Measurements from ENCODE around the gene NDUFB8. TPM values are rescaled to one million over a fixed set of nuclear protein-coding genes. Genes with fewer than 3 reads are reported as not detected.
"Not testable (repeated sequence)": the region's sequence is repeated elsewhere in the genome, so short reads cannot be mapped to it uniquely, and the experiment has no call there.

The NDUFB8 gene
- total RNA-seq = 154 and 167 TPM in 2 replicates
- 160 and 177 TPM in 2 replicates for polyA plus RNA-seq
- polyA plus RNA-seq (2012) = 261 and 287 TPM in 2 replicates
- 96.7 and 160 TPM in 2 replicates for polyA minus RNA-seq (ENCODE audit: low replicate concordance)

DNA sequence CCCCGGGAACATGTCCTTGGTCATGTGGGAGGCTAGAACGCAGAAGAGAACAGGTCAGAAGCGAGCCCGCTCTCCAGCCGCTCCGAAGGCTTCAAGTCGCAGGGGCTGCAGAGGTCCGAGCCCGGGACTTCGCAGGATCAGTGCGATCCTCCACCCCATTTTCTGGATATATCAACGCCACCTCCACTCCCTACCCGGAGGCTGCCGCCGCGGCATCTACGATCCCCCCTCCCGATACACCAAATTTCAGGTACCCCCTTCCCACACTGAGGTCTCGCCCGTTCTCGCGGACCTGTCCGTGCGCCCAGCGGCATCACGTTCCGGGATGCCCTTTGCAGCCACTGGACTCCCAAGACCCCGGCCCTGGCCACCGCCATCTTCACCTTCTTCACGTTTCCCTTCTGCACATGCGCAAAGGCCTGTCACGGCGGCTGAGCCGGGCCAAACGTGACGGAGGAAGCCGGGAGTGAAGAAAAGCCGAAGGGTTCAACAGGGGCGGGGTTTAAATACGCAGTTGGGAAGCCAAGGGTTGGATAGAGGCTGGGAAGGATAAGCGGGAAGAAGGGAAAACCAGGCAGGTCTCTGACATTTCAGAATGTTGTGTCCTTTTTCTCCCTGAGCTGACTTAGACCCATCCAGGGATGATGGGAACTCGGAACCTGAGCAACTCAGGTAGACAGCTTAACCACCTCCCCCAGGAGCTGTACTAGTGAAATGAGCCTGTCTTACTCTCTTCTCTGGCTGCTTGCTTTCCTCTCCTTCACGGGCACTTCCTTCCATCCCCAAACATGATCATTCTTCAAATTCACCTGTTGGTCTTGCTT is at the start of gene NDUFB8:
Gene NDUFB8, minus strand, starts transcription at position 397 of the 824 bp plus-strand sequence. Its CDS starts 20 bp downstream, at position 377.
- H3K79me2 ChIP-seq (ENCODE audit: control insufficient read depth, insufficient read depth, low read length) = peaks cover 16% of the 10 kb centered on the region
- H3K4me3 ChIP-seq (replicated peaks in 1 of 4; ENCODE audit: control extremely low read depth in 1 of 4, insufficient read depth in 1 of 4, low read depth in 3 of 4, low read length in 4 of 4) = peak within 1 kb of the TSS; percentile 92 to 99 (median 96)
- peaks cover 4% of the 10 kb centered on the region for H3K4me1 ChIP-seq (ENCODE audit: control insufficient read depth, extremely low read depth, insufficient read depth, low read length)
- peak within 1 kb of the TSS; percentile 82 for H3K4me2 ChIP-seq (ENCODE audit: extremely low read depth, insufficient read depth, low read length)
- DNase-seq (ENCODE audit: low read depth in 2 of 2) = peak; percentile 67 to 84
- peak within 1 kb of the TSS; percentile 89 for H3K9ac ChIP-seq (ENCODE audit: insufficient read depth, low read length)
- no peaks in the 10 kb centered on the region for H3K27me3 ChIP-seq (ENCODE audit: control insufficient read depth, insufficient read depth, low read length)
- no peaks in the 10 kb centered on the region for H4K20me1 ChIP-seq (ENCODE audit: control insufficient read depth, extremely low read depth, insufficient read depth, low read length)
- TF ChIP-seq, protein P1, sequence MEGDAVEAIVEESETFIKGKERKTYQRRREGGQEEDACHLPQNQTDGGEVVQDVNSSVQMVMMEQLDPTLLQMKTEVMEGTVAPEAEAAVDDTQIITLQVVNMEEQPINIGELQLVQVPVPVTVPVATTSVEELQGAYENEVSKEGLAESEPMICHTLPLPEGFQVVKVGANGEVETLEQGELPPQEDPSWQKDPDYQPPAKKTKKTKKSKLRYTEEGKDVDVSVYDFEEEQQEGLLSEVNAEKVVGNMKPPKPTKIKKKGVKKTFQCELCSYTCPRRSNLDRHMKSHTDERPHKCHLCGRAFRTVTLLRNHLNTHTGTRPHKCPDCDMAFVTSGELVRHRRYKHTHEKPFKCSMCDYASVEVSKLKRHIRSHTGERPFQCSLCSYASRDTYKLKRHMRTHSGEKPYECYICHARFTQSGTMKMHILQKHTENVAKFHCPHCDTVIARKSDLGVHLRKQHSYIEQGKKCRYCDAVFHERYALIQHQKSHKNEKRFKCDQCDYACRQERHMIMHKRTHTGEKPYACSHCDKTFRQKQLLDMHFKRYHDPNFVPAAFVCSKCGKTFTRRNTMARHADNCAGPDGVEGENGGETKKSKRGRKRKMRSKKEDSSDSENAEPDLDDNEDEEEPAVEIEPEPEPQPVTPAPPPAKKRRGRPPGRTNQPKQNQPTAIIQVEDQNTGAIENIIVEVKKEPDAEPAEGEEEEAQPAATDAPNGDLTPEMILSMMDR (conservative IDR thresholded peaks at IDR 0.05 in 1 of 2, IDR thresholded peaks at IDR 0.05 in 1 of 2; ENCODE audit: low read depth in 1 of 2, low read length in 2 of 2) = no peak
- TF ChIP-seq EZH2 (IDR thresholded peaks at IDR 0.05; ENCODE audit: low read length, missing control alignments) = no peak
- peaks cover 6% of the 10 kb centered on the region for H3K36me3 ChIP-seq (ENCODE audit: control insufficient read depth, insufficient read depth, low read length)
- H3K27ac ChIP-seq (ENCODE audit: insufficient read depth, low read length) = peak within 1 kb of the TSS; percentile 89
- peak within 1 kb of the TSS; percentile 99 for H2AFZ ChIP-seq (ENCODE audit: low read length)
- H3K9me3 ChIP-seq (ENCODE audit: control insufficient read depth, insufficient read depth, low read depth, low read length) = no peaks in the 10 kb centered on the region

DNA sequence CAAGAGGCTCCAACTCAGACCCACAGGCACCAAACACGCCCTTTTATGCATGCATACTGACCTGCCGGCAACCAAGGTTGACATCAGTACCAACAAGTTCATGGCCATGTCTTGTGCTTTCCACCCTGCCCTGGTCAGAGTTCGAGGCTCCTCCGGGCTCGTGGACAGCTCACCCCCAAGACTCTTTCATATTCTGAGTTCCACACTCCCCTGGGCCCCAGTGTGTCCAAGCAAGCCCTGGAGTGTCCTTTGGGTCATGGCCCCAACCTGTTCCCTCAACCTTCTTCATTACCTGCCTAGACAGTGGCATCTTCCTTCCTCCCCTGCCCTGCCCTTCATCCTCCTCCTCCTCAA is 46.6 kb upstream of the NDUFB8 start:
- H3K36me3 ChIP-seq (ENCODE audit: control insufficient read depth, insufficient read depth, low read length) = no peaks in the 10 kb centered on the region
- no peaks in the 10 kb centered on the region for H3K4me1 ChIP-seq (ENCODE audit: control insufficient read depth, extremely low read depth, insufficient read depth, low read length)
- H3K27me3 ChIP-seq (ENCODE audit: control insufficient read depth, insufficient read depth, low read length) = peaks cover 16% of the 10 kb centered on the region
- H3K27ac ChIP-seq (ENCODE audit: insufficient read depth, low read length) = no peak overlapping the region
- no peaks in the 10 kb centered on the region for H4K20me1 ChIP-seq (ENCODE audit: control insufficient read depth, extremely low read depth, insufficient read depth, low read length)
- no peak overlapping the region for H2AFZ ChIP-seq (ENCODE audit: low read length)
- no peak overlapping the region for H3K4me3 ChIP-seq (replicated peaks in 1 of 4; ENCODE audit: control extremely low read depth in 1 of 4, insufficient read depth in 1 of 4, low read depth in 3 of 4, low read length in 4 of 4)
- no peak for DNase-seq (ENCODE audit: low read depth in 2 of 2)
- H3K4me2 ChIP-seq (ENCODE audit: extremely low read depth, insufficient read depth, low read length) = no peak overlapping the region
- no peak for TF ChIP-seq EZH2 (IDR thresholded peaks at IDR 0.05; ENCODE audit: low read length, missing control alignments)
- TF ChIP-seq, protein P1 (conservative IDR thresholded peaks at IDR 0.05 in 1 of 2, IDR thresholded peaks at IDR 0.05 in 1 of 2; ENCODE audit: low read depth in 1 of 2, low read length in 2 of 2) = no peak
- H3K79me2 ChIP-seq (ENCODE audit: control insufficient read depth, insufficient read depth, low read length) = no peaks in the 10 kb centered on the region
- H3K9ac ChIP-seq (ENCODE audit: insufficient read depth, low read length) = no peak overlapping the region
- no peaks in the 10 kb centered on the region for H3K9me3 ChIP-seq (ENCODE audit: control insufficient read depth, insufficient read depth, low read depth, low read length)

DNA sequence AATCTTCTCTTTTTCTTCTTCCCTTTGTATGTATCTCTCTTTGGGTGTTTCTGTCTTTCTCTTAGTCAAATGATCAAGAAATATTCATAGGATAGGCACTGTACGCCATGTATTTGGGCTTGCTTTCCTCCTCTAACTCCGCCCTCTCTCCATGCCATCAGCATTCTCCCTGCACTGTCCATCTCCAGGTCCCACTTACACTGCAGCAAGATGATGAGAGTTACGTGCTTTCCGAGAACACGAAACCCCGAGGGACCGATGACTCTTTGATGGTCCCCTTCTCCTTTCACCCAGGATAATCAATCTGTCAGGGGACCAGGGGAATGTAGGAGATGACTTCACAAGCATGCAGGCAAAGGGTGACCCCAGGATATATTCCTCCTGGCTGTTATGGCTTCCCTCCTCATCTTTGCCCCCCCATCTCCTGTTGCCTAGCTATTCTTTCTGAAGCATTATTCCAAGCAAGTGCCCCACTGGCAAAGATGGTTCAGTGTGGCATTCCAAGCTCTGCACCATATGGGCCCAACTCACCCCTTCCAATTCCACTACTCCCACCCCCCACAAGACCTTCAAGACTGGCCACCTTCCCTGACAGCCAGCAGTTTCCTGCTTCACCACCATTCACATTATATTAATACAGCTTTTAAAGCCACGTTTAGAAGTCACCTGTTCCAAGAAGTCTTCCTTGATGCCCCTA is 46.1 kb upstream of the NDUFB8 start:
- no peaks in the 10 kb centered on the region for H3K9me3 ChIP-seq (ENCODE audit: control insufficient read depth, insufficient read depth, low read depth, low read length)
- no peak overlapping the region for H3K4me3 ChIP-seq (replicated peaks in 1 of 4; ENCODE audit: control extremely low read depth in 1 of 4, insufficient read depth in 1 of 4, low read depth in 3 of 4, low read length in 4 of 4)
- H3K36me3 ChIP-seq (ENCODE audit: control insufficient read depth, insufficient read depth, low read length) = no peaks in the 10 kb centered on the region
- peaks cover 19% of the 10 kb centered on the region for H3K27me3 ChIP-seq (ENCODE audit: control insufficient read depth, insufficient read depth, low read length)
- H3K79me2 ChIP-seq (ENCODE audit: control insufficient read depth, insufficient read depth, low read length) = no peaks in the 10 kb centered on the region
- H3K4me2 ChIP-seq (ENCODE audit: extremely low read depth, insufficient read depth, low read length) = no peak overlapping the region
- DNase-seq (ENCODE audit: low read depth in 2 of 2) = no peak
- no peak overlapping the region for H3K9ac ChIP-seq (ENCODE audit: insufficient read depth, low read length)
- no peak overlapping the region for H2AFZ ChIP-seq (ENCODE audit: low read length)
- no peak for TF ChIP-seq EZH2 (IDR thresholded peaks at IDR 0.05; ENCODE audit: low read length, missing control alignments)
- TF ChIP-seq, protein P1 (conservative IDR thresholded peaks at IDR 0.05 in 1 of 2, IDR thresholded peaks at IDR 0.05 in 1 of 2; ENCODE audit: low read depth in 1 of 2, low read length in 2 of 2) = no peak
- H3K4me1 ChIP-seq (ENCODE audit: control insufficient read depth, extremely low read depth, insufficient read depth, low read length) = no peaks in the 10 kb centered on the region
- no peaks in the 10 kb centered on the region for H4K20me1 ChIP-seq (ENCODE audit: control insufficient read depth, extremely low read depth, insufficient read depth, low read length)
- H3K27ac ChIP-seq (ENCODE audit: insufficient read depth, low read length) = no peak overlapping the region

DNA sequence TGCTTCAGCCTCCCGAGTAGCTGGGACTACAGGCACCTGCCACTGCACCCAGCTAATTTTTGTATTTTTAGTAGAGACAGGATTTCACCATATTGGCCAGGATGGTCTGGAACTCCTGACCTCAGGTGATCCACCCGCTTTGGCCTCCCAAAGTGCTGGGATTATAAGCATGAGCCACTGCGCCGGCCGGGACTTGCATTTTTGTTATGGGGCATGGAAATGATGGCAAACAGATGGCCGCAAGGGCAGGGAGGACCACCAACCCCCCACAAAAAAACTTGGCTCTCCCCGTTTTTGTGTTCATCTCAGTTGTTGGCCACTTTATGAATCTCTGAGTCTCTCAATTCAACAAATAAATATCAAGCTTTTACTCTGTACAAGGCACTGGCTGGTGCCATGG is 45.5 kb upstream of the NDUFB8 start:
- H3K4me1 ChIP-seq (ENCODE audit: control insufficient read depth, extremely low read depth, insufficient read depth, low read length); H2AFZ ChIP-seq (ENCODE audit: low read length); DNase-seq (ENCODE audit: low read depth in 2 of 2); H3K79me2 ChIP-seq (ENCODE audit: control insufficient read depth, insufficient read depth, low read length); H3K36me3 ChIP-seq (ENCODE audit: control insufficient read depth, insufficient read depth, low read length); H3K9me3 ChIP-seq (ENCODE audit: control insufficient read depth, insufficient read depth, low read depth, low read length); H4K20me1 ChIP-seq (ENCODE audit: control insufficient read depth, extremely low read depth, insufficient read depth, low read length); H3K27ac ChIP-seq (ENCODE audit: insufficient read depth, low read length); H3K4me2 ChIP-seq (ENCODE audit: extremely low read depth, insufficient read depth, low read length); H3K4me3 ChIP-seq (replicated peaks in 1 of 4; ENCODE audit: control extremely low read depth in 1 of 4, insufficient read depth in 1 of 4, low read depth in 3 of 4, low read length in 4 of 4); H3K9ac ChIP-seq (ENCODE audit: insufficient read depth, low read length): not testable (repeated sequence)
- H3K27me3 ChIP-seq (ENCODE audit: control insufficient read depth, insufficient read depth, low read length) = peaks cover 21% of the 10 kb centered on the region

All from fibroblast of lung (primary cell).